DOHH2 (cell line): ENCODE results near the gene CLVS2.

Experiments
- CTCF ChIP-seq: fragments of 200-600 bp; sonication (generic); IDR thresholded peaks from one replicate; pipeline ENCODE4 v1.5.1; 2014; ENCODE audit warnings: antibody characterized with exemption, mild to moderate bottlenecking, low read depth, low read length; ENCODE audit not compliant: poor library complexity, severe bottlenecking
- EZH2phosphoT487 ChIP-seq: fragments of 200-600 bp; sonication (generic); IDR thresholded peaks from 2 replicates; pipeline ENCODE4 v1.6.1; 2017; ENCODE audit warnings: borderline replicate concordance, mild to moderate bottlenecking, antibody characterized with exemption, low read length, moderate library complexity, mixed read lengths

DNA sequence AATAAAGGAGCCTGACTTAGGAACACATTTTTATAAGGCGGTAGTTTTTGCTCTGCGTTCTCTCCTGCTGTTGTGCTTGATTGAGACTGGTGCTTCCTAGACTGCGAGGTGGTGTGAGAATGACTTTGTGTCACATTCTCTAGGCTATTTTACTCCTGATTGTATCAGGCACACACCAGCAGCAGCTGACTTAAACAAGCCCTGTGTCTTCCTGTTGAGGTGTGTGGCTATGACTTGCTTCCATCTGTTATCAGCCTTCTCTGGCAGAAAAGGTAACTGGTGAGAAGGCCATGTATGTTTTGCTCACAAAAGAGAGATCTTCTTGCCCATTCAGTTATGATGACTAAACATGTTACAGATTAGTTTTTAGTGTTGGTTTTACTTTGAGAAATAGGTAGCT, 43.4 kb downstream of the CLVS2 start:
- TF ChIP-seq CTCF (no peak), EZH2phosphoT487 (no peak)
